Measurements from ENCODE around the gene COTL1.

- TF ChIP-seq POLR2A (IDR thresholded peaks at IDR 0.05; ENCODE audit: low read length) = no peak
- no peak for TF ChIP-seq GATA1 (IDR thresholded peaks at IDR 0.05; ENCODE audit: low read depth, low read length)
Measured at GRCh38 chr16:84552135-84552534, 65.7 kb downstream of the COTL1 start.
